Cardiac muscle cell (in vitro differentiated cells and primary cell): ENCODE data around the gene CHD9. TPM values are rescaled to one million over a fixed set of nuclear protein-coding genes. Genes with fewer than 3 reads are reported as not detected.

Experiments
- DNase-seq, 2 donors: peaks; one replicate each; pipeline versions ENCODE4 v3.0.0 to v3.0.0-alpha.2; 2010 to 2017; ENCODE audit warnings: low read depth in 1 of 2, low spot score in 1 of 2
- H3K27ac ChIP-seq: fragments of 200-600 bp; sonication (generic); 2 replicates; pipeline ENCODE4 v1.5.1; 2016
- H3K27me3 ChIP-seq: fragments of 200-600 bp; sonication (generic); 2 replicates; pipeline ENCODE4 v1.6.0; 2016; ENCODE audit warnings: control low read depth
- H3K36me3 ChIP-seq: fragments of 200-600 bp; sonication (generic); 2 replicates; pipeline ENCODE4 v1.5.1; 2016; ENCODE audit warnings: control low read depth
- H3K4me1 ChIP-seq: fragments of 200-600 bp; sonication (generic); 2 replicates; pipeline ENCODE4 v1.8.1; 2017; ENCODE audit warnings: low read depth, mild to moderate bottlenecking, mixed run types
- H3K4me3 ChIP-seq: fragments of 200-600 bp; sonication (generic); 2 replicates; pipeline ENCODE4 v1.5.1; 2016; ENCODE audit warnings: mild to moderate bottlenecking
- H3K9me3 ChIP-seq: fragments of 200-600 bp; sonication (generic); 2 replicates; pipeline ENCODE4 v1.5.1; 2017; ENCODE audit warnings: low read depth, mild to moderate bottlenecking, control low read depth
- CTCF ChIP-seq: IDR thresholded peaks from 2 replicates; pipeline ENCODE4 v1.5.1; 2012; ENCODE audit warnings: low read depth, mild to moderate bottlenecking, low read length
- polyA plus RNA-seq: library from polyadenylated mRNA; unstranded; fragments of >200 nt; fragmentation: Nextera tagmentation; extraction: Ambion mirVana; gene quantifications from 2 replicates; pipeline ENCODE4 v1.2.1, GENCODE V29; 2016
- total RNA-seq: library from RNA; depleted of rRNA; stranded (reverse); fragments of >200 nt; gene quantifications from 2 replicates; pipeline ENCODE4 v1.2.3, GENCODE V29; 2016

Gene CHD9
- total and polyA plus RNA-seq, 2 experiments from 2014 or later: 54.8 to 78.9 TPM

GRCh38 chr16:53084141-53084541, 29.4 kb downstream of the CHD9 start:
- H3K4me1 ChIP-seq: peaks cover 4% of the 10 kb centered on the region
- H3K36me3 ChIP-seq: no peaks in the 10 kb centered on the region
- H3K27ac ChIP-seq: no peak overlapping the region
- H3K4me3 ChIP-seq: no peak overlapping the region
- no peaks in the 10 kb centered on the region for H3K9me3 ChIP-seq
- DNase-seq: no peak
- TF ChIP-seq CTCF: no peak
- H3K27me3 ChIP-seq: no peaks in the 10 kb centered on the region

GRCh38 chr16:53084746-53085334, 30.0 kb downstream of the CHD9 start:
- Histone ChIP-seq H3K9me3 (no peaks in the 10 kb centered on the region), H3K4me3 (no peak overlapping the region), H3K27me3 (no peaks in the 10 kb centered on the region), H3K36me3 (no peaks in the 10 kb centered on the region), H3K4me1 (peaks cover 4% of the 10 kb centered on the region), H3K27ac (no peak overlapping the region)
- no peak for TF ChIP-seq CTCF
- DNase-seq: peak in 1 of 2 donors; percentile 22

- TF ChIP-seq CTCF: no peak
- Histone ChIP-seq H3K27ac (peak overlapping the region; percentile 17), H3K9me3 (no peaks in the 10 kb centered on the region), H3K27me3 (no peaks in the 10 kb centered on the region), H3K4me3 (no peak overlapping the region), H3K4me1 (peaks cover 4% of the 10 kb centered on the region), H3K36me3 (no peaks in the 10 kb centered on the region)
- peak in 1 of 2 donors; percentile 80 for DNase-seq
Measured at GRCh38 chr16:53085369-53085843, 30.6 kb downstream of the CHD9 start.

GRCh38 chr16:53085931-53086421, 31.2 kb downstream of the CHD9 start:
- Histone ChIP-seq H3K4me3 (no peak overlapping the region), H3K9me3 (no peaks in the 10 kb centered on the region), H3K4me1 (peaks cover 4% of the 10 kb centered on the region), H3K27ac (peak overlapping the region; percentile 17), H3K36me3 (no peaks in the 10 kb centered on the region), H3K27me3 (no peaks in the 10 kb centered on the region)
- no peak for TF ChIP-seq CTCF
- peak in 1 of 2 donors; percentile 45 for DNase-seq

- no peak overlapping the region for H3K27ac ChIP-seq
- H3K27me3 ChIP-seq: no peaks in the 10 kb centered on the region
- TF ChIP-seq CTCF: no peak
- peaks cover 7% of the 10 kb centered on the region for H3K4me1 ChIP-seq
- no peak overlapping the region for H3K4me3 ChIP-seq
- peak in 1 of 2 donors; percentile 33 for DNase-seq
- no peaks in the 10 kb centered on the region for H3K9me3 ChIP-seq
- no peaks in the 10 kb centered on the region for H3K36me3 ChIP-seq
Measured at GRCh38 chr16:53087101-53087500, 32.3 kb downstream of the CHD9 start.
